HG03558 (cell line): ENCODE results near the gene C1orf105.

Experiments
- ATAC-seq: cut with Tn5 transposase; IDR thresholded peaks from one replicate; pipeline ENCODE4 v1.9.1; 2021; ENCODE audit warnings: moderate number of reproducible peaks; ENCODE audit not compliant: unreplicated experiment; ENCODE audit errors: extremely low read depth

C1orf105 gene

GRCh38 chr1:172514108-172514507, 93.6 kb downstream of the C1orf105 start:
- no peak for ATAC-seq

GRCh38 chr1:172515436-172515835, 95.0 kb downstream of the C1orf105 start:
- no peak for ATAC-seq

- no peak for ATAC-seq
These were observed 95.4 kb downstream of the C1orf105 start for GRCh38 chr1:172515927-172516326.

- ATAC-seq = no peak
These were observed 96.6 kb downstream of the C1orf105 start for GRCh38 chr1:172517081-172517480.

GRCh38 chr1:172517545-172517944, 97.1 kb downstream of the C1orf105 start:
- no peak for ATAC-seq
